ENCODE results near the gene EFCAB5. TPM values are rescaled to one million over a fixed set of nuclear protein-coding genes. Genes with fewer than 3 reads are reported as not detected.

EFCAB5 gene
- total RNA-seq, 6 experiments from 2014 or later, result 0.27 to 0.94 (median 0.64) TPM

- Mint-ChIP-seq H3K27ac (0 out of 2 replicates have a peak overlapping the region, but pooled peaks have one; percentile 22), H3K27me3 (ENCODE audit: insufficient read depth) (no peaks in the 10 kb centered on the region), H3K36me3 (ENCODE audit: low read depth) (peaks cover 14% of the 10 kb centered on the region), H3K4me3 (no peak overlapping the region), H3K4me1 (ENCODE audit: low read depth) (peaks cover 8% of the 10 kb centered on the region), H3K9me3 (no peaks in the 10 kb centered on the region)
- DNase-seq, result no peak
- no peak for TF ChIP-seq CTCF (IDR thresholded peaks at IDR 0.05)
Measured at GRCh38 chr17:30148376-30148775, 206.9 kb downstream of the EFCAB5 start.

GRCh38 chr17:30151471-30151870 is 210.0 kb downstream of the EFCAB5 start:
- DNase-seq, result no peak
- H3K27me3 Mint-ChIP-seq (ENCODE audit: insufficient read depth), result no peaks in the 10 kb centered on the region; the same call in 1 of the 2 replicates
- no peaks in the 10 kb centered on the region for H3K9me3 Mint-ChIP-seq
- no peak overlapping the region for H3K27ac Mint-ChIP-seq
- peaks cover 8% of the 10 kb centered on the region for H3K4me1 Mint-ChIP-seq (ENCODE audit: low read depth)
- no peak overlapping the region for H3K4me3 Mint-ChIP-seq
- H3K36me3 Mint-ChIP-seq (ENCODE audit: low read depth), result peaks cover 12% of the 10 kb centered on the region; the same call in 1 of the 2 replicates
- TF ChIP-seq CTCF (IDR thresholded peaks at IDR 0.05), result no peak

GRCh38 chr17:30153463-30153862 is 212.0 kb downstream of the EFCAB5 start:
- Mint-ChIP-seq H3K36me3 (ENCODE audit: low read depth) (peaks cover 29% of the 10 kb centered on the region), H3K4me3 (no peak overlapping the region), H3K27me3 (ENCODE audit: insufficient read depth) (no peaks in the 10 kb centered on the region; the same call in 1 of the 2 replicates), H3K9me3 (no peaks in the 10 kb centered on the region), H3K27ac (0 out of 2 replicates have a peak overlapping the region, but pooled peaks have one; percentile 21), H3K4me1 (ENCODE audit: low read depth) (peaks cover 2% of the 10 kb centered on the region)
- no peak for TF ChIP-seq CTCF (IDR thresholded peaks at IDR 0.05)
- no peak for DNase-seq

- Mint-ChIP-seq H3K27ac (no peak overlapping the region), H3K9me3 (no peaks in the 10 kb centered on the region; the same call in 1 of the 2 replicates), H3K36me3 (ENCODE audit: low read depth) (peaks cover 47% of the 10 kb centered on the region), H3K4me1 (ENCODE audit: low read depth) (0 out of 2 replicates have a peak, but pooled peaks cover 7% of the 10 kb centered on the region), H3K27me3 (ENCODE audit: insufficient read depth) (no peaks in the 10 kb centered on the region; the same call in 1 of the 2 replicates), H3K4me3 (no peak overlapping the region)
- DNase-seq, result no peak
- TF ChIP-seq CTCF (IDR thresholded peaks at IDR 0.05), result no peak
Measured at GRCh38 chr17:30155389-30155788, 214.0 kb downstream of the EFCAB5 start.

Small RNAs within 50 kb of the gene (microRNA-seq; reads per million reads assigned to microRNA genes)
- gene MIR423, result not detected

Other genes starting within 250 kb of the EFCAB5 start
- 10 to 100 TPM; 22.2 to 27.0 (median 23.2) TPM for gene SSH2, start 11.4 kb upstream of the EFCAB5 start, total RNA-seq (2021; fragmentation: NEBNext Ultra II Directional; extraction: Animal tissue kit (Norgen Biotek cat#: 25700))
- 10 to 100 TPM; 19.4 to 28.1 (median 27.0) TPM for gene NSRP1, start 175.2 kb downstream of the EFCAB5 start, total RNA-seq (2021; fragmentation: NEBNext Ultra II Directional; extraction: Animal tissue kit (Norgen Biotek cat#: 25700))

All from HFFc6 (cell line).